Fibroblast of the aortic adventitia (primary cell): ENCODE data around the gene SUPT4H1. TPM values are rescaled to one million over a fixed set of nuclear protein-coding genes. Genes with fewer than 3 reads are reported as not detected.

Experiments
- DNase-seq: peaks from one replicate; pipeline ENCODE4 v3.0.0-alpha.2; 2010; ENCODE audit warnings: low read depth
- H3K4me3 ChIP-seq: 2 replicates; pipeline ENCODE4 v1.5.1; 2011; ENCODE audit warnings: low read depth, mild to moderate bottlenecking, control low read depth, low read length, moderate library complexity
- total RNA-seq: library from RNA; depleted of rRNA; stranded (reverse); fragments of >200 nt; gene quantifications from 2 replicates; pipeline ENCODE4 v1.2.3, GENCODE V29; 2012; ENCODE audit warnings: low replicate concordance
- TF ChIP-seq, protein P1 (sequence below): IDR thresholded peaks from 2 replicates; pipeline ENCODE4 v1.5.1; 2011; ENCODE audit warnings: mild to moderate bottlenecking, low read length, control low read depth, inconsistent platforms; ENCODE audit not compliant: insufficient read depth

The SUPT4H1 gene
- total RNA-seq, 1 donor: 34.9 TPM

DNA sequence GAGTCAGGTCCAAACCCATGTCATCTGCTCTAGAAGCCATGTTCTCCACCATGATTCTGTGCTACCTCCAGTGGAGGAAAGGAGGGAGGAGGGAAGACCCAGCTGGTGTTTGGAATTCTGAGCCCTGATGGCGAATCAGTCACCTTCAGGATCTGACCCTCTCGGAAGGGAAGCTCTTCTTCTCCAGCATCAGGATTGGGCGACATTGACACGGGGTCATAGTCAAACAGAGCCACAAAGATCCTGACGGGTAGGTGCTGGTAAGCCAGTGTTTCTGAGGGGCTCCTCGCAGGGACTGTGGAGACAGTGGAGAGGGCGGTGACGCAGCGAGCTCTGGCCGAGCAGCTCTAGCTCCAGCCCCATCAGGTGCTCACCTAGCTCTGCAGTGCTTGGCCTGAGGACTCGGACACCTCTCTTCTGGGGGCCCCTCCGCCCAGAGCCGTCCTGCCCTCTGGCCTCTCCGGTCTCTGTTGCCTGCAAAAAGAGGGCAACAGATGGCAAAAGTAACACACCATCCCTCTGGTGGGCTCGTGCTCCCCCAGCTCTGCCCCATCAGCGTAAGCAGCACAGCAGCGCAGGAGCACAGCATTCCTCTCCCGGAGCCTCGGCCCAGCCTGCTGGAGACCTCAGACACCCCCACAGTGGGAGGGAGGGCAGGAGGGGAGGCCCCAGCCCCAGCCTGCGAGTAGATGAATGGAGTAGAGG lies 44.4 kb downstream of the SUPT4H1 start:
- no peak for DNase-seq
- H3K4me3 ChIP-seq: no peak overlapping the region
- TF ChIP-seq, protein P1, sequence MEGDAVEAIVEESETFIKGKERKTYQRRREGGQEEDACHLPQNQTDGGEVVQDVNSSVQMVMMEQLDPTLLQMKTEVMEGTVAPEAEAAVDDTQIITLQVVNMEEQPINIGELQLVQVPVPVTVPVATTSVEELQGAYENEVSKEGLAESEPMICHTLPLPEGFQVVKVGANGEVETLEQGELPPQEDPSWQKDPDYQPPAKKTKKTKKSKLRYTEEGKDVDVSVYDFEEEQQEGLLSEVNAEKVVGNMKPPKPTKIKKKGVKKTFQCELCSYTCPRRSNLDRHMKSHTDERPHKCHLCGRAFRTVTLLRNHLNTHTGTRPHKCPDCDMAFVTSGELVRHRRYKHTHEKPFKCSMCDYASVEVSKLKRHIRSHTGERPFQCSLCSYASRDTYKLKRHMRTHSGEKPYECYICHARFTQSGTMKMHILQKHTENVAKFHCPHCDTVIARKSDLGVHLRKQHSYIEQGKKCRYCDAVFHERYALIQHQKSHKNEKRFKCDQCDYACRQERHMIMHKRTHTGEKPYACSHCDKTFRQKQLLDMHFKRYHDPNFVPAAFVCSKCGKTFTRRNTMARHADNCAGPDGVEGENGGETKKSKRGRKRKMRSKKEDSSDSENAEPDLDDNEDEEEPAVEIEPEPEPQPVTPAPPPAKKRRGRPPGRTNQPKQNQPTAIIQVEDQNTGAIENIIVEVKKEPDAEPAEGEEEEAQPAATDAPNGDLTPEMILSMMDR: no peak

DNA sequence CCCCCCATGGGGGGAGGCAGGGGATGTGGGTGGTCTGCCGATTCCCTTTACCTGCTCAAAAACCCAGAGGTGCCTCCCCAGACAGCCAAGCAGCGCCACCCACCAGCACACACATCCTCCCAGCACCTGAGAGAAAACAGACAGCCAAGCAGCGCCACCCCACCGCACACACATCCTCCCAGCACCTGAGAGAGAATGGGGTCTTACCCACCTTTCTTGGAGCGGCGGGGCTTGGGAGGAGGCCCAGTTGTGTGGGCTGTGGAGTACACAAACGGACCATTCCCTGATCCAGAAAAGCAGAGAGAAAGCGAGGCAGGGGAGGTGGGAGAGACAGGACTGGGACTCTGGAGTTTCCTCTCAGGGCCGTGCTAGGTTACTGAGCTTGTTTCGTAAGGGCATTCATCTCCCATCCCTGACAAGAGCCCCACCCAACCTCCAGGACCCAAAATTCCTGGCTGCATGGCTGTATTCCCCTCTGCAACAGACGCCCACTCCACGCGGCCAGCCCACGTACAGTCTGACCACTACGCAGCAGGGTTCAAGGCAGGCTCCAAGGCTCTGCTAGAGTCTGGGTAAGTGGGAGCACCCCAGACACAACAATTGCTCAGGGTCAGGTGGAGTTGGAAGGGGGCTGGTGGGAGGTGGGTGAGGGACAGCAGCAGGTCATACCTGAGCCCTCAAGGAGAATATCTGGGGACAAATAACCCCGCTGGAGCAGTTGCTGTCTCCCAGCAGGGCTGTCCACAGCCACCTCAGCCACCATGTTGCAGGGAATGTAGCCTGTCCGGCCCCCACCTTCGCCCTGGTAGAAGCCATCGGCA lies 45.7 kb downstream of the SUPT4H1 start:
- no peak for DNase-seq
- TF ChIP-seq, protein P1: no peak
- no peak overlapping the region for H3K4me3 ChIP-seq

DNA sequence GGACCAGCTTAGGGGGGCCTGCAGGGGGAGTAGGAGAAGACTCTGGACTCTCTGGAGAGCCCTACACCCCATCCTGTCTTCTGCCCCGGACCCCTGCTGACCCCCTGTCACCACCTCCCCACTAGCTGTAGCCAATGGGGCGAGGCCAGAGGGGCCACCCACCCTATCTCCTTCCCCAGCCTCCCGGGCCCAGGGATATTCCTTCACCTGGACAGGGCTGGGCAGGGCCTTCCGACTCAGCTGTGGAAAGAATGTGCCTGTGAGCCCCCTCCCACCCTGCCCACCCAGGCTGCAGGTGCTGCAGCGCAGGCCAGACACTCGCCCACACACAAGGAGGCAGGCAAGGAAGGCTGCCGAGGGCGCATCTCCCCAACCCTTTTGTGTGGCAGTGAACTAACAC lies 46.4 kb downstream of the SUPT4H1 start:
- TF ChIP-seq, protein P1: no peak

DNA sequence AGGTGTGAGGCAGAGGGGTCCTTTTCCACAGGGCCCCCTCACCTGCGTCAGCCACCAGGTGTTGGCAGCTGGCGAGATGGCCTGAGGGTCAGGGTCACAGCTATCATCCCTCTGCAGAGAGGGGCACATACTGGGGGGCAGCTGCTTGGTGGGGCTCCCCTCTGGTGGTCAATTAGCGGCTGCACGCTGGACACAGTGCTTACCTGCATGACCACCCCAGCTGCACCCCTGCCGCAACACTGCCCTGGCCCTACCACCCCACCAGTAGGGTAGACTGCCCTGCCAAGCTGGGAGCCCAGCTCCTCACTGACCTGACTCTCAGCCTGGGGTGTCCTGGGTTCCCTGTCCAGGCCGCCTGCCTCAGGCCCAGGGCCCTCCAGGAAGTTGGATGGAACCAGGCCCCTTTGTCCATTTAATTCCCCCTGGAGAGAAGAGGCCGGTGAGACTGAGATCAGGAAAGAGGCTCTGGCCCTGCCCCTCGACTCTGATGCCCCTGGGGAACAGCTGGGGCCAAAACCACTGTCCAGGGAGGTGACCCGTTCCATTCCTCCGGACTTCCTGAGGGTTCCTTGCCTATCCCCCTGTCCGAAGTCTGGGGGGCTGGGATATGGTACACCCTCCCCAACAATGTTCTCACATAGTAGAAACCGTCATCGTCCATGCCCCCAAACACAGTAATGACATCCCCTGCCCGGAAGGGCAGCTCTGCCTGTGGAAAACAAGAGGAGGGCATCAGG lies 47.1 kb downstream of the SUPT4H1 start:
- no peak for DNase-seq
- H3K4me3 ChIP-seq: no peak overlapping the region
- TF ChIP-seq, protein P1: no peak

More for the DNA sequence above, 46.4 kb downstream of the SUPT4H1 start:
- no peak overlapping the region for H3K4me3 ChIP-seq
- no peak for DNase-seq

DNA sequence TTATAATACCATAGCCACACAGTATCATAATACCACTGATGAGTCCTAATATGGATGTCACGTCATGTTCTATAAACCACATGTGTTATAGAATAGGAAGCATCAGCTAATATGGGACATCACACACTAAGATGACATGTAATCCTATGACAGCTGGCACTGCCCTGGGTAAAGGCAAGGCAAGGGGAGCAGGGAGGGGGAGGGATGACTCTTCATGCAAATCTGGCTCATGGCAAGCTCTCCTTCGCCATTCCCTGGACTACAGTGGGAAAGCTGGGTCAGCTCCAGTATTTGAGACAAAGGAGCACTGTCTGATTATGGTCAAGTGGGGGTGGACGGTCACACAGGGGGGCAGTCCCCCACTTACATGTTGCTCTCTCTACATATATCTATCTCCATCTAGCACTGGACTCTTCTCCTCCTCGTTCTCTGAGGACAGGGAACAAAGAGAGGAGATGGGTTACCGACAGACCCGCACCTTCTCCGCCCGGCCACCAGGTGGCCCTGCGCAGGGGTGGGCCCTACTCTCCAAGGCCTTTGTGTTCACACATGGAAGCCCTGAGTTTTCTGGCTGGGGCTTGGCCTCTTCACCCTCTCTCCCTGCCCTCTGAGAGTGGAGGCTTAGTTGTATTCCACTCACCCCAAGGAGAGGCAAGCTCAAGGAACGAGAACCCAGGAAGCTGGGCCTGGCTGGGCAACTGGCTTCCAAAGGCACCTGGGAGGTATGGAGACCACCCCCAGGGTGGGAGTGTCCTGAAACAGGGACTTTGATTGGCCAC lies 47.8 kb downstream of the SUPT4H1 start:
- peak; percentile 27 for DNase-seq
- H3K4me3 ChIP-seq: no peak overlapping the region
- TF ChIP-seq, protein P1: peak; percentile 69
